ENCODE results near the gene WIPI1. TPM values are rescaled to one million over a fixed set of nuclear protein-coding genes. Genes with fewer than 3 reads are reported as not detected.

The WIPI1 gene
- total RNA-seq, 1 experiment from 2014 or later, result 20.2 TPM

DNA sequence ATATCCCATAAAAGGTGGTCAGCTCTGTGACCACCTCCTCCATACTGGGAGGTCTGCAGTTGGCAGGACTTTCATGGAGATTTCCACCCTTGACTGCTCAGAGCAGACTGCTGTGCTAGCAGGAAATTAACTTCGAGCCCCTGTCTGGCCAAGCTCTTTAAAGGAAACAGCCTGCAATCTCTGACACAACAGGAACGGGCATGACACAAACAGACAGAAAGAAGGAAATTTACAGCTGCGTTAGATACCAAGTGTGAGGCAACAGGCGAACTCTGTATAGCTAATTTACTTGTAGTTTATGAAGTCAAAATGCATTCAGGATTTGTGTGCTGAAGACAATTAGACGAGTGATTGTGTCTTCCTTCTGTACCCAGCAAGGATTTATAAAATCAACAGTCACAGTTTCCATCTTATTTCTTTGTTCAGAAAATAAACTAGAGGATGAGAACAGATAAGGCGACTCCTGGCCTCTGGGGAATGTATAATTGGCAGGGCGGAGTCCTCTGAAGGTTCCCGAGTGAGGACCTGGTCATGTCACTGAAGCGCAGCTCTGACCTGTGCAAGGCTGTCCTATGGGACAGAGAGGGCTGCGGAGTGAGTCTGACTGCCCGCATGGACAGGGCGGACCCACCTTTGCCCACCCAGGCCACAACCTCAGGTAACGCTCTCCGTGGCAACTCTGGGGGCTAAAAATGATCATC is 16.1 kb downstream of the WIPI1 start:
- TF ChIP-seq CTCF (conservative IDR thresholded peaks at IDR 0.05; ENCODE audit: low read depth, low read length) (no peak), EZH2 (IDR thresholded peaks at IDR 0.05; ENCODE audit: low read length, unreplicated experiment) (no peak), EZH2phosphoT487 (IDR thresholded peaks at IDR 0.05; ENCODE audit: borderline replicate concordance, low read length) (no peak)
- BruUV-seq (replicated peaks), result no TSS peak
- Histone ChIP-seq H3K4me2 (ENCODE audit: low read length) (no peak overlapping the region), H3K36me3 (ENCODE audit: low read depth, low read length) (no peaks in the 10 kb centered on the region), H3K79me2 (ENCODE audit: low read length) (no peaks in the 10 kb centered on the region), H3K27ac (ENCODE audit: low read length) (no peak overlapping the region), H3K9me2 (replicated peaks; ENCODE audit: low read length) (no peaks in the 10 kb centered on the region), H3K4me1 (ENCODE audit: insufficient read depth, low read length) (peaks cover 4% of the 10 kb centered on the region), H3K9ac (ENCODE audit: low read length) (no peak overlapping the region), H2AFZ (ENCODE audit: low read length) (no peak overlapping the region), H3K4me3 (ENCODE audit: low read length) (no peak overlapping the region), H3K9me3 (ENCODE audit: low read length) (no peaks in the 10 kb centered on the region), H4K20me1 (ENCODE audit: low read length) (no peaks in the 10 kb centered on the region), H3F3A (ENCODE audit: low read length, unreplicated experiment) (no peaks in the 10 kb centered on the region), H3K27me3 (ENCODE audit: low read length) (no peaks in the 10 kb centered on the region)
- intact Hi-C loops (cut with micrococcal nuclease), result no loop called here
- ATAC-seq (no peak), DNase-seq (no peak)
- ChIA-PET CTCF (interaction anchor here (1.1 kb wide), 1 partner anchor 42 kb away, joined by 4 read pairs; no protein-coding TSS in a partner anchor), POLR2A (ENCODE audit: unreplicated experiment) (no interaction called here)

DNA sequence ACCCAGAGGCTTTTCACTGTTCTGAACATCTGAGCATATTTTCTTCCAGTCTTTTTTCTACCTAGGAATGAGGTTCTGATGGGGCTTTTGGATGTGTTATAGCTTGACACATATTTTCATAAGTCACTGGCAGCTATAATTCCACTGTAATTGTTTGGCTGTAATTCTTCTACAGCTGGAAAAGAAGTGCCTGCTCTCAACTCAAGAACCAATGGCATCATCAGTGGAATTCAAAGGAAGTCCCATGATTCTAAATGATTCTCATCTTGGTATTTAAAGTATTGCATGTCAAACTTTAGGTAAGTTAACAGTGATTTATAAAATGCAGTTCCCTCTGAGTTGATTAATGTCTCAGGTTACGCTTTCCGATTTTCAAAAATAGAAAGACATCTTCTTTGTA is 16.8 kb downstream of the WIPI1 start:
- no TSS peak for BruUV-seq (replicated peaks)
- H3K9me2 ChIP-seq (replicated peaks; ENCODE audit: low read length), result no peaks in the 10 kb centered on the region
- intact Hi-C loops (cut with micrococcal nuclease), result no loop called here
- no peak overlapping the region for H3K27ac ChIP-seq (ENCODE audit: low read length)
- H3K36me3 ChIP-seq (ENCODE audit: low read depth, low read length), result no peaks in the 10 kb centered on the region
- POLR2A ChIA-PET (ENCODE audit: unreplicated experiment), result no interaction called here
- no peaks in the 10 kb centered on the region for H3K27me3 ChIP-seq (ENCODE audit: low read length)
- no peak overlapping the region for H2AFZ ChIP-seq (ENCODE audit: low read length)
- no peaks in the 10 kb centered on the region for H3K9me3 ChIP-seq (ENCODE audit: low read length)
- TF ChIP-seq EZH2phosphoT487 (IDR thresholded peaks at IDR 0.05; ENCODE audit: borderline replicate concordance, low read length) (no peak), EZH2 (IDR thresholded peaks at IDR 0.05; ENCODE audit: low read length, unreplicated experiment) (no peak), CTCF (conservative IDR thresholded peaks at IDR 0.05; ENCODE audit: low read depth, low read length) (no peak)
- CTCF ChIA-PET, result interaction anchor here (1.1 kb wide), 1 partner anchor 41 kb away, joined by 4 read pairs; no protein-coding TSS in a partner anchor
- peaks cover 10% of the 10 kb centered on the region for H3K4me1 ChIP-seq (ENCODE audit: insufficient read depth, low read length)
- no peaks in the 10 kb centered on the region for H4K20me1 ChIP-seq (ENCODE audit: low read length)
- no peak for ATAC-seq
- H3K4me2 ChIP-seq (ENCODE audit: low read length), result no peak overlapping the region
- no peak overlapping the region for H3K9ac ChIP-seq (ENCODE audit: low read length)
- no peaks in the 10 kb centered on the region for H3F3A ChIP-seq (ENCODE audit: low read length, unreplicated experiment)
- H3K4me3 ChIP-seq (ENCODE audit: low read length), result no peak overlapping the region
- DNase-seq, result no peak
- H3K79me2 ChIP-seq (ENCODE audit: low read length), result no peaks in the 10 kb centered on the region

GRCh38 chr17:68439656-68440290 is 17.5 kb downstream of the WIPI1 start:
- Histone ChIP-seq H3K4me1 (ENCODE audit: insufficient read depth, low read length) (peaks cover 10% of the 10 kb centered on the region), H3K27me3 (ENCODE audit: low read length) (no peaks in the 10 kb centered on the region), H3K27ac (ENCODE audit: low read length) (no peak overlapping the region), H3K4me3 (ENCODE audit: low read length) (no peak overlapping the region), H3K9me3 (ENCODE audit: low read length) (no peaks in the 10 kb centered on the region), H3K36me3 (ENCODE audit: low read depth, low read length) (no peaks in the 10 kb centered on the region), H3K79me2 (ENCODE audit: low read length) (no peaks in the 10 kb centered on the region), H2AFZ (ENCODE audit: low read length) (no peak overlapping the region), H3K9me2 (replicated peaks; ENCODE audit: low read length) (no peaks in the 10 kb centered on the region), H3K4me2 (ENCODE audit: low read length) (no peak overlapping the region), H3F3A (ENCODE audit: low read length, unreplicated experiment) (no peaks in the 10 kb centered on the region), H4K20me1 (ENCODE audit: low read length) (no peaks in the 10 kb centered on the region), H3K9ac (ENCODE audit: low read length) (no peak overlapping the region)
- DNase-seq, result no peak
- CTCF ChIA-PET, result interaction anchor here (1.1 kb wide), 1 partner anchor 41 kb away, joined by 4 read pairs; no protein-coding TSS in a partner anchor
- no peak for ATAC-seq
- no peak for TF ChIP-seq EZH2 (IDR thresholded peaks at IDR 0.05; ENCODE audit: low read length, unreplicated experiment)
- no peak for TF ChIP-seq EZH2phosphoT487 (IDR thresholded peaks at IDR 0.05; ENCODE audit: borderline replicate concordance, low read length)
- no peak for TF ChIP-seq CTCF (conservative IDR thresholded peaks at IDR 0.05; ENCODE audit: low read depth, low read length)
- POLR2A ChIA-PET (ENCODE audit: unreplicated experiment), result no interaction called here
- intact Hi-C loops (cut with micrococcal nuclease), result loop anchor here (2.0 kb wide), 1 partner anchor 17 kb away; the partner anchor contains the start of gene WIPI1
- no TSS peak for BruUV-seq (replicated peaks)

All from PC-3 (cell line).